GM23338 (cell line): ENCODE measurements around the gene SH2D5. TPM values are rescaled to one million over a fixed set of nuclear protein-coding genes. Genes with fewer than 3 reads are reported as not detected.

Source experiments
- ATAC-seq: fragments of 200-7000 bp; cut with Tn5 transposase; 3 replicates; pipeline ENCODE4 v1.9.1; 2020
- DNase-seq: peaks from one replicate; pipeline ENCODE4 v3.0.0-alpha.2; 2015; ENCODE audit warnings: low spot score
- H2AFZ ChIP-seq: fragments of 200-600 bp; sonication (generic); 2 replicates; pipeline ENCODE4 v1.8.0; 2016; ENCODE audit warnings: antibody characterized with exemption, mild to moderate bottlenecking, moderate library complexity
- H3F3A ChIP-seq: fragments of 200-600 bp; sonication (generic); replicated peaks from 2 replicates; pipeline ENCODE4 v1.8.0; 2017; ENCODE audit warnings: antibody characterized with exemption, mixed run types, low read depth
- H3K27ac ChIP-seq: fragments of 200-600 bp; sonication (generic); 2 replicates; pipeline ENCODE4 v1.6.1; 2016; ENCODE audit warnings: low read depth
- H3K27me3 ChIP-seq: fragments of 200-600 bp; sonication (generic); 2 replicates; pipeline ENCODE4 v1.8.0; 2016; ENCODE audit warnings: mild to moderate bottlenecking, mixed run types, moderate library complexity; ENCODE audit not compliant: insufficient read depth
- H3K36me3 ChIP-seq: fragments of 200-600 bp; sonication (generic); 2 replicates; pipeline ENCODE4 v1.8.0; 2016; ENCODE audit warnings: mild to moderate bottlenecking; ENCODE audit not compliant: insufficient read depth
- H3K4me1 ChIP-seq: fragments of 200-600 bp; sonication (generic); 2 replicates; pipeline ENCODE4 v1.8.0; 2016; ENCODE audit warnings: mild to moderate bottlenecking, moderate library complexity; ENCODE audit not compliant: insufficient read depth
- H3K4me2 ChIP-seq: fragments of 200-600 bp; sonication (generic); 2 replicates; pipeline ENCODE4 v1.7.1; 2017; ENCODE audit warnings: mixed run types
- H3K4me3 ChIP-seq: fragments of 200-600 bp; sonication (generic); 2 replicates; pipeline ENCODE4 v1.6.1; 2016; ENCODE audit warnings: mixed run types
- H3K79me2 ChIP-seq: fragments of 200-600 bp; sonication (generic); replicated peaks from 2 replicates; pipeline ENCODE4 v1.8.0; 2017; ENCODE audit warnings: mild to moderate bottlenecking; ENCODE audit not compliant: insufficient read depth
- H3K9me2 ChIP-seq: fragments of 200-600 bp; sonication (generic); 2 replicates; pipeline ENCODE4 v1.8.0; 2017; ENCODE audit not compliant: insufficient read depth
- H4K20me1 ChIP-seq: fragments of 200-600 bp; sonication (generic); replicated peaks from 2 replicates; pipeline ENCODE4 v1.8.0; 2017; ENCODE audit warnings: mild to moderate bottlenecking; ENCODE audit not compliant: insufficient read depth
- H3K27ac Mint-ChIP-seq: 2 replicates; pipeline ENCODE4 v1.8.0; 2020; ENCODE audit warnings: inconsistent platforms, mild to moderate bottlenecking, moderate library complexity, mixed read lengths
- H3K27me3 Mint-ChIP-seq: 3 replicates; pipeline ENCODE4 v1.8.0; 2022; ENCODE audit warnings: low read depth, mild to moderate bottlenecking, moderate library complexity, mixed read lengths, inconsistent platforms; ENCODE audit not compliant: insufficient read depth, poor library complexity
- H3K36me3 Mint-ChIP-seq: 3 replicates; pipeline ENCODE4 v1.8.0; 2021; ENCODE audit warnings: low read depth, mild to moderate bottlenecking, inconsistent platforms, moderate library complexity, mixed read lengths
- H3K4me1 Mint-ChIP-seq: 3 replicates; pipeline ENCODE4 v1.8.0; 2020; ENCODE audit warnings: mild to moderate bottlenecking, inconsistent platforms, mixed read lengths
- H3K4me3 Mint-ChIP-seq: 3 replicates; pipeline ENCODE4 v1.8.0; 2021; ENCODE audit warnings: moderate library complexity, mild to moderate bottlenecking, inconsistent platforms, mixed read lengths
- H3K9me3 Mint-ChIP-seq: 3 replicates; pipeline ENCODE4 v1.8.0; 2020; ENCODE audit warnings: moderate library complexity, mild to moderate bottlenecking, inconsistent platforms, mixed read lengths
- EZH2phosphoT487 ChIP-seq: fragments of 200-600 bp; sonication (generic); IDR thresholded peaks from one replicate; pipeline ENCODE4 v1.8.1; 2018; ENCODE audit warnings: antibody characterized with exemption; ENCODE audit not compliant: unreplicated experiment
- ZNF114 ChIP-seq: fragments of 250-450 bp; sonication (Bioruptor Pico); IDR thresholded peaks from 2 replicates; pipeline ENCODE4 v1.5.0; 2020; ENCODE audit warnings: mild to moderate bottlenecking, moderate library complexity
- polyA plus RNA-seq: library from polyadenylated mRNA; unstranded; fragments of >200 nt; fragmentation: Nextera tagmentation; extraction: Ambion mirVana; gene quantifications from 2 replicates; pipeline ENCODE4 v1.2.1, GENCODE V29; 2016
- total RNA-seq: library from RNA; depleted of rRNA; stranded (reverse); fragments of >200 nt; shearing (Covaris generic); gene quantifications from 2 replicates; pipeline ENCODE4 v1.2.3, GENCODE V29; 2014
- TF ChIP-seq, protein P1 (sequence below), 2 experiments: fragments of 200-600 bp in 1 of 2; sonication (generic) in 1 of 2; conservative IDR thresholded peaks; 2 replicates each; pipeline versions ENCODE4 v1.5.1 to v1.6.1; 2016 to 2017; ENCODE audit warnings: antibody characterized with exemption in 2 of 2, low read depth in 2 of 2, mild to moderate bottlenecking in 2 of 2, moderate library complexity in 1 of 2
- TF ChIP-seq, protein P2 (sequence below): IDR thresholded peaks from one replicate; pipeline ENCODE4 v1.6.1; 2018; ENCODE audit warnings: antibody characterized with exemption; ENCODE audit not compliant: unreplicated experiment
- TF ChIP-seq, protein P3 (sequence below): IDR thresholded peaks from 2 replicates; pipeline ENCODE4 v1.6.1; 2016; ENCODE audit warnings: antibody characterized with exemption
- TF ChIP-seq, protein P4 (sequence below): fragments of 250-450 bp; sonication (Bioruptor Pico); IDR thresholded peaks from 2 replicates; pipeline ENCODE4 v1.5.0; 2020; ENCODE audit warnings: mild to moderate bottlenecking, moderate library complexity

Gene SH2D5
- total and polyA plus RNA-seq, 2 experiments from 2014 or later: 5.0 to 24.8 TPM

DNA sequence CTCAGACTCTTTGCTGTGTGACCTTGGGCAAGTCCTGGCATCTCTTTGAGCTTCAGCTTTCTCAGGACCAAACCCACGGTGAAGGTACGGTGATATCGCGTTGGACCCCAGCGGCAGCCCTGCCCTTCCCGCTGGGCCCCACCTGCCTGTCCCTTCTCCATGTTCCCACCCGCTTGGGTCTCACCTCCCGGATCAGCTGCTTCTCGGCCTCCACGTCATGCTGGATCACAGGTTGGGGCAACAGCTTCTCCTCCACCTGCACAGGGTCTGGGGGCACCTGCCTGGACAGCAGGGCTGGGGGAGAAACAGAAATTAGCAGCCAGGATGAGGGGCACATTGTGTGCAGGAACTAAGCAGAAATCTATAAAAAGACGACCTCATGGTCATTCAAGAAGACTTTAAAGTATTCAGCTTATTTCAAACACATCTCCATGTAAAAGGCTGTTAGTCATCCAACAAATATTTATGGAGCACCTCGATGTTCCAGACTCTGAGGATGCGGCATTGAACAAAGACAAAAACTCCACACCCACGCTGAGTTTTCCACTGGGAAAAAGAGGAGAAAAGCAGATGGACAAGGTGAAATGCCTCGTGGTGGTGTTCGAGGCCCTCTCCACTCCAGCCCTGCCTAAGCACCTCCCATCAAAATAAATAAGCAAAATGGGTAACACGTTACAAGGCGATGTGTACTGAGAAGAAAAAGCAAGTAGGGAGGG, 34.1 kb downstream of the SH2D5 start (continued):
- TF ChIP-seq, protein P1, sequence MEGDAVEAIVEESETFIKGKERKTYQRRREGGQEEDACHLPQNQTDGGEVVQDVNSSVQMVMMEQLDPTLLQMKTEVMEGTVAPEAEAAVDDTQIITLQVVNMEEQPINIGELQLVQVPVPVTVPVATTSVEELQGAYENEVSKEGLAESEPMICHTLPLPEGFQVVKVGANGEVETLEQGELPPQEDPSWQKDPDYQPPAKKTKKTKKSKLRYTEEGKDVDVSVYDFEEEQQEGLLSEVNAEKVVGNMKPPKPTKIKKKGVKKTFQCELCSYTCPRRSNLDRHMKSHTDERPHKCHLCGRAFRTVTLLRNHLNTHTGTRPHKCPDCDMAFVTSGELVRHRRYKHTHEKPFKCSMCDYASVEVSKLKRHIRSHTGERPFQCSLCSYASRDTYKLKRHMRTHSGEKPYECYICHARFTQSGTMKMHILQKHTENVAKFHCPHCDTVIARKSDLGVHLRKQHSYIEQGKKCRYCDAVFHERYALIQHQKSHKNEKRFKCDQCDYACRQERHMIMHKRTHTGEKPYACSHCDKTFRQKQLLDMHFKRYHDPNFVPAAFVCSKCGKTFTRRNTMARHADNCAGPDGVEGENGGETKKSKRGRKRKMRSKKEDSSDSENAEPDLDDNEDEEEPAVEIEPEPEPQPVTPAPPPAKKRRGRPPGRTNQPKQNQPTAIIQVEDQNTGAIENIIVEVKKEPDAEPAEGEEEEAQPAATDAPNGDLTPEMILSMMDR (conservative IDR thresholded peaks at IDR 0.05; ENCODE audit: low read depth in 2 of 2): no peak
- TF ChIP-seq, protein P2, sequence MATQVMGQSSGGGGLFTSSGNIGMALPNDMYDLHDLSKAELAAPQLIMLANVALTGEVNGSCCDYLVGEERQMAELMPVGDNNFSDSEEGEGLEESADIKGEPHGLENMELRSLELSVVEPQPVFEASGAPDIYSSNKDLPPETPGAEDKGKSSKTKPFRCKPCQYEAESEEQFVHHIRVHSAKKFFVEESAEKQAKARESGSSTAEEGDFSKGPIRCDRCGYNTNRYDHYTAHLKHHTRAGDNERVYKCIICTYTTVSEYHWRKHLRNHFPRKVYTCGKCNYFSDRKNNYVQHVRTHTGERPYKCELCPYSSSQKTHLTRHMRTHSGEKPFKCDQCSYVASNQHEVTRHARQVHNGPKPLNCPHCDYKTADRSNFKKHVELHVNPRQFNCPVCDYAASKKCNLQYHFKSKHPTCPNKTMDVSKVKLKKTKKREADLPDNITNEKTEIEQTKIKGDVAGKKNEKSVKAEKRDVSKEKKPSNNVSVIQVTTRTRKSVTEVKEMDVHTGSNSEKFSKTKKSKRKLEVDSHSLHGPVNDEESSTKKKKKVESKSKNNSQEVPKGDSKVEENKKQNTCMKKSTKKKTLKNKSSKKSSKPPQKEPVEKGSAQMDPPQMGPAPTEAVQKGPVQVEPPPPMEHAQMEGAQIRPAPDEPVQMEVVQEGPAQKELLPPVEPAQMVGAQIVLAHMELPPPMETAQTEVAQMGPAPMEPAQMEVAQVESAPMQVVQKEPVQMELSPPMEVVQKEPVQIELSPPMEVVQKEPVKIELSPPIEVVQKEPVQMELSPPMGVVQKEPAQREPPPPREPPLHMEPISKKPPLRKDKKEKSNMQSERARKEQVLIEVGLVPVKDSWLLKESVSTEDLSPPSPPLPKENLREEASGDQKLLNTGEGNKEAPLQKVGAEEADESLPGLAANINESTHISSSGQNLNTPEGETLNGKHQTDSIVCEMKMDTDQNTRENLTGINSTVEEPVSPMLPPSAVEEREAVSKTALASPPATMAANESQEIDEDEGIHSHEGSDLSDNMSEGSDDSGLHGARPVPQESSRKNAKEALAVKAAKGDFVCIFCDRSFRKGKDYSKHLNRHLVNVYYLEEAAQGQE: no peak
- TF ChIP-seq, protein P3, sequence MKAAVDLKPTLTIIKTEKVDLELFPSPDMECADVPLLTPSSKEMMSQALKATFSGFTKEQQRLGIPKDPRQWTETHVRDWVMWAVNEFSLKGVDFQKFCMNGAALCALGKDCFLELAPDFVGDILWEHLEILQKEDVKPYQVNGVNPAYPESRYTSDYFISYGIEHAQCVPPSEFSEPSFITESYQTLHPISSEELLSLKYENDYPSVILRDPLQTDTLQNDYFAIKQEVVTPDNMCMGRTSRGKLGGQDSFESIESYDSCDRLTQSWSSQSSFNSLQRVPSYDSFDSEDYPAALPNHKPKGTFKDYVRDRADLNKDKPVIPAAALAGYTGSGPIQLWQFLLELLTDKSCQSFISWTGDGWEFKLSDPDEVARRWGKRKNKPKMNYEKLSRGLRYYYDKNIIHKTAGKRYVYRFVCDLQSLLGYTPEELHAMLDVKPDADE: no peak

DNA sequence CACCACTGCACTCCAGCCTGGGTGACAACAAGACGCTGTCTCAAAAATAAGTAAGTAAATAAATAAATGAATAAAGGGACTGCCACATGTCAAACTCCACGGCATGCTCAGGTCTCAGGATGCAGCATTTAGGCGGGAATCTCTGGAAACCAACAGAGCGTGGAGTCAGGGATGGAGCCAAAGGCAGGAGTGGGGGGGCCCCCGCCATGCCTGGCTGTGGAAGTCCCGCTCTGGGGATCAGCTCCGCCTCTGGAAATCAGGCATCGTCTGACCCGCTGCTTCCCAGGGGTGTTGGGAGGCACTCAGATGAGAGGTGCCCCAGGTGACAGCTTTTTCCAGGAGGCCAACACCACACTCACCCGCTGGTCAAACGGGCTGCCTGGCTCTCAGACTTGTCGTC, 34.9 kb downstream of the SH2D5 start:
- Histone ChIP-seq H3K9me2 (no peaks in the 10 kb centered on the region), H4K20me1 (no peaks in the 10 kb centered on the region), H3K36me3 (no peaks in the 10 kb centered on the region), H3K27ac (no peak overlapping the region), H2AFZ (no peak overlapping the region), H3K4me3 (peak overlapping the region; percentile 91), H3K4me2 (peak overlapping the region; percentile 99), H3K4me1 (peaks cover 10% of the 10 kb centered on the region; the same call in 1 of the 2 replicates), H3F3A (0 out of 2 replicates have a peak, but pooled peaks cover 2% of the 10 kb centered on the region), H3K79me2 (no peaks in the 10 kb centered on the region), H3K27me3 (no peaks in the 10 kb centered on the region)
- Mint-ChIP-seq H3K27me3 (peaks cover 7% of the 10 kb centered on the region), H3K36me3 (no peaks in the 10 kb centered on the region; the same call in 1 of the 3 replicates), H3K9me3 (no peaks in the 10 kb centered on the region; the same call in none of the 3 replicates), H3K4me3 (peak overlapping the region; percentile 75; the same call in 2 of the 3 replicates), H3K27ac (no peak overlapping the region), H3K4me1 (peaks cover 11% of the 10 kb centered on the region)
- DNase-seq (no peak), ATAC-seq (no peak)
- TF ChIP-seq ZNF114 (CRISPR knock-in tag) (no peak), EZH2phosphoT487 (no peak)
- TF ChIP-seq, protein P4, sequence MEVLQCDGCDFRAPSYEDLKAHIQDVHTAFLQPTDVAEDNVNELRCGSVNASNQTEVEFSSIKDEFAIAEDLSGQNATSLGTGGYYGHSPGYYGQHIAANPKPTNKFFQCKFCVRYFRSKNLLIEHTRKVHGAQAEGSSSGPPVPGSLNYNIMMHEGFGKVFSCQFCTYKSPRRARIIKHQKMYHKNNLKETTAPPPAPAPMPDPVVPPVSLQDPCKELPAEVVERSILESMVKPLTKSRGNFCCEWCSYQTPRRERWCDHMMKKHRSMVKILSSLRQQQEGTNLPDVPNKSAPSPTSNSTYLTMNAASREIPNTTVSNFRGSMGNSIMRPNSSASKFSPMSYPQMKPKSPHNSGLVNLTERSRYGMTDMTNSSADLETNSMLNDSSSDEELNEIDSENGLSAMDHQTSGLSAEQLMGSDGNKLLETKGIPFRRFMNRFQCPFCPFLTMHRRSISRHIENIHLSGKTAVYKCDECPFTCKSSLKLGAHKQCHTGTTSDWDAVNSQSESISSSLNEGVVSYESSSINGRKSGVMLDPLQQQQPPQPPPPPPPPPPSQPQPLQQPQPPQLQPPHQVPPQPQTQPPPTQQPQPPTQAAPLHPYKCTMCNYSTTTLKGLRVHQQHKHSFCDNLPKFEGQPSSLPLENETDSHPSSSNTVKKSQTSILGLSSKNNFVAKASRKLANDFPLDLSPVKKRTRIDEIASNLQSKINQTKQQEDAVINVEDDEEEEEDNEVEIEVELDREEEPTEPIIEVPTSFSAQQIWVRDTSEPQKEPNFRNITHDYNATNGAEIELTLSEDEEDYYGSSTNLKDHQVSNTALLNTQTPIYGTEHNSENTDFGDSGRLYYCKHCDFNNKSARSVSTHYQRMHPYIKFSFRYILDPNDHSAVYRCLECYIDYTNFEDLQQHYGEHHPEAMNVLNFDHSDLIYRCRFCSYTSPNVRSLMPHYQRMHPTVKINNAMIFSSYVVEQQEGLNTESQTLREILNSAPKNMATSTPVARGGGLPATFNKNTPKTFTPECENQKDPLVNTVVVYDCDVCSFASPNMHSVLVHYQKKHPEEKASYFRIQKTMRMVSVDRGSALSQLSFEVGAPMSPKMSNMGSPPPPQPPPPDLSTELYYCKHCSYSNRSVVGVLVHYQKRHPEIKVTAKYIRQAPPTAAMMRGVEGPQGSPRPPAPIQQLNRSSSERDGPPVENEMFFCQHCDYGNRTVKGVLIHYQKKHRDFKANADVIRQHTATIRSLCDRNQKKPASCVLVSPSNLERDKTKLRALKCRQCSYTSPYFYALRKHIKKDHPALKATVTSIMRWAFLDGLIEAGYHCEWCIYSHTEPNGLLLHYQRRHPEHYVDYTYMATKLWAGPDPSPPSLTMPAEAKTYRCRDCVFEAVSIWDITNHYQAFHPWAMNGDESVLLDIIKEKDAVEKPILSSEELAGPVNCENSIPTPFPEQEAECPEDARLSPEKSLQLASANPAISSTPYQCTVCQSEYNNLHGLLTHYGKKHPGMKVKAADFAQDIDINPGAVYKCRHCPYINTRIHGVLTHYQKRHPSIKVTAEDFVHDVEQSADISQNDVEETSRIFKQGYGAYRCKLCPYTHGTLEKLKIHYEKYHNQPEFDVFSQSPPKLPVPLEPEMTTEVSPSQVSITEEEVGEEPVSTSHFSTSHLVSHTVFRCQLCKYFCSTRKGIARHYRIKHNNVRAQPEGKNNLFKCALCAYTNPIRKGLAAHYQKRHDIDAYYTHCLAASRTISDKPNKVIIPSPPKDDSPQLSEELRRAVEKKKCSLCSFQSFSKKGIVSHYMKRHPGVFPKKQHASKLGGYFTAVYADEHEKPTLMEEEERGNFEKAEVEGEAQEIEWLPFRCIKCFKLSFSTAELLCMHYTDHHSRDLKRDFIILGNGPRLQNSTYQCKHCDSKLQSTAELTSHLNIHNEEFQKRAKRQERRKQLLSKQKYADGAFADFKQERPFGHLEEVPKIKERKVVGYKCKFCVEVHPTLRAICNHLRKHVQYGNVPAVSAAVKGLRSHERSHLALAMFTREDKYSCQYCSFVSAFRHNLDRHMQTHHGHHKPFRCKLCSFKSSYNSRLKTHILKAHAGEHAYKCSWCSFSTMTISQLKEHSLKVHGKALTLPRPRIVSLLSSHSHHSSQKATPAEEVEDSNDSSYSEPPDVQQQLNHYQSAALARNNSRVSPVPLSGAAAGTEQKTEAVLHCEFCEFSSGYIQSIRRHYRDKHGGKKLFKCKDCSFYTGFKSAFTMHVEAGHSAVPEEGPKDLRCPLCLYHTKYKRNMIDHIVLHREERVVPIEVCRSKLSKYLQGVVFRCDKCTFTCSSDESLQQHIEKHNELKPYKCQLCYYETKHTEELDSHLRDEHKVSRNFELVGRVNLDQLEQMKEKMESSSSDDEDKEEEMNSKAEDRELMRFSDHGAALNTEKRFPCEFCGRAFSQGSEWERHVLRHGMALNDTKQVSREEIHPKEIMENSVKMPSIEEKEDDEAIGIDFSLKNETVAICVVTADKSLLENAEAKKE (CRISPR knock-in tag): no peak
- TF ChIP-seq, protein P2: no peak
